Vagina (tissue), 2 donors: Measurements from ENCODE around the gene KL. TPM values are rescaled to one million over a fixed set of nuclear protein-coding genes. Genes with fewer than 3 reads are reported as not detected.

Experiments used
- DNase-seq, 2 donors: peaks; one replicate each; pipeline ENCODE4 v3.0.0-alpha.2; 2017; ENCODE audit errors: extremely low spot score in 2 of 2
- H3K27ac ChIP-seq: fragments of 200-600 bp; sonication (generic); one replicate; pipeline ENCODE4 v1.5.1; 2019
- H3K27me3 ChIP-seq: fragments of 200-600 bp; sonication (generic); one replicate; pipeline ENCODE4 v1.5.1; 2019
- H3K36me3 ChIP-seq, 2 donors: fragments of 200-600 bp; sonication (generic); one replicate each; pipeline ENCODE4 v1.5.1; 2017 to 2019
- H3K4me1 ChIP-seq: fragments of 200-600 bp; sonication (generic); one replicate; pipeline ENCODE4 v1.5.1; 2019
- H3K4me3 ChIP-seq, 2 donors: fragments of 200-600 bp; sonication (generic); 1 replicate in 1 of 2; 2 replicates in 1 of 2; pipeline ENCODE4 v1.5.1; 2016 to 2019
- H3K9me3 ChIP-seq: fragments of 200-600 bp; sonication (generic); one replicate; pipeline ENCODE4 v1.5.1; 2019
- CTCF ChIP-seq, 3 experiments: fragments of 450-650 bp in 2 of 3; fragments of 200-600 bp in 1 of 3; sonication (generic) in 1 of 3; IDR thresholded peaks; one replicate each; pipeline ENCODE4 v1.5.1; 2017 to 2019; ENCODE audit warnings: antibody characterized with exemption in 3 of 3, mild to moderate bottlenecking in 2 of 3, moderate library complexity in 2 of 3
- POLR2A ChIP-seq, 2 donors: fragments of 450-650 bp; IDR thresholded peaks; one replicate each; pipeline ENCODE4 v1.6.1; 2017; ENCODE audit warnings: antibody characterized with exemption in 2 of 2, mild to moderate bottlenecking in 2 of 2, moderate library complexity in 2 of 2
- POLR2AphosphoS5 ChIP-seq, 2 donors: sonication (generic); formaldehyde crosslinking; IDR thresholded peaks; one replicate each; pipeline ENCODE4 v1.9.0; 2017; ENCODE audit warnings: antibody characterized with exemption in 2 of 2, mild to moderate bottlenecking in 2 of 2, low read depth in 1 of 2; ENCODE audit not compliant: insufficient read depth in 1 of 2
- intact Hi-C: fragments of 100-400 bp; cut with DNase I; formaldehyde crosslinking; loops from one replicate; pipeline ENCODE4 v1.15.1; 2023
- total RNA-seq: library from RNA; depleted of rRNA; stranded (reverse); fragments of >200 nt; gene quantifications from one replicate; pipeline ENCODE4 v1.2.3, GENCODE V29; 2016

KL gene
- total RNA-seq, 1 donor from 2014 or later = 1.7 TPM

GRCh38 chr13:32989942-32990341 is 26.3 kb upstream of the KL start:
- H3K4me3 ChIP-seq = no peak overlapping the region
- intact Hi-C loops = no loop called here
- DNase-seq = no peak
- no peak overlapping the region for H3K27ac ChIP-seq
- no peaks in the 10 kb centered on the region for H3K36me3 ChIP-seq
- no peaks in the 10 kb centered on the region for H3K4me1 ChIP-seq
- H3K9me3 ChIP-seq = no peaks in the 10 kb centered on the region
- TF ChIP-seq POLR2A (IDR thresholded peaks at IDR 0.05) (no peak), CTCF (IDR thresholded peaks at IDR 0.05) (no peak), POLR2AphosphoS5 (IDR thresholded peaks at IDR 0.05; ENCODE audit: insufficient read depth in 1 of 2, low read depth in 1 of 2) (no peak)
- H3K27me3 ChIP-seq = no peaks in the 10 kb centered on the region

- no peaks in the 10 kb centered on the region for H3K27me3 ChIP-seq
- TF ChIP-seq POLR2A (IDR thresholded peaks at IDR 0.05) (no peak), CTCF (IDR thresholded peaks at IDR 0.05) (no peak), POLR2AphosphoS5 (IDR thresholded peaks at IDR 0.05; ENCODE audit: insufficient read depth in 1 of 2, low read depth in 1 of 2) (no peak)
- intact Hi-C loops = no loop called here
- no peak for DNase-seq
- H3K36me3 ChIP-seq = no peaks in the 10 kb centered on the region
- no peaks in the 10 kb centered on the region for H3K4me1 ChIP-seq
- H3K27ac ChIP-seq = no peak overlapping the region
- no peak overlapping the region for H3K4me3 ChIP-seq
- H3K9me3 ChIP-seq = no peaks in the 10 kb centered on the region
These were observed 23.1 kb upstream of the KL start for GRCh38 chr13:32993145-32993544.

- intact Hi-C loops = no loop called here
- no peak overlapping the region for H3K4me3 ChIP-seq
- H3K27me3 ChIP-seq = no peaks in the 10 kb centered on the region
- no peaks in the 10 kb centered on the region for H3K4me1 ChIP-seq
- no peaks in the 10 kb centered on the region for H3K9me3 ChIP-seq
- no peak overlapping the region for H3K27ac ChIP-seq
- no peak for DNase-seq
- no peak for TF ChIP-seq CTCF (IDR thresholded peaks at IDR 0.05)
- TF ChIP-seq POLR2A (IDR thresholded peaks at IDR 0.05) = no peak
- no peak for TF ChIP-seq POLR2AphosphoS5 (IDR thresholded peaks at IDR 0.05; ENCODE audit: insufficient read depth in 1 of 2, low read depth in 1 of 2)
- H3K36me3 ChIP-seq = no peaks in the 10 kb centered on the region
These were observed 18.8 kb upstream of the KL start for GRCh38 chr13:32997399-32997798.

GRCh38 chr13:32998966-32999365 is 17.3 kb upstream of the KL start:
- intact Hi-C loops = no loop called here
- no peaks in the 10 kb centered on the region for H3K4me1 ChIP-seq
- H3K9me3 ChIP-seq = no peaks in the 10 kb centered on the region
- no peak overlapping the region for H3K4me3 ChIP-seq
- no peaks in the 10 kb centered on the region for H3K36me3 ChIP-seq
- no peaks in the 10 kb centered on the region for H3K27me3 ChIP-seq
- TF ChIP-seq POLR2AphosphoS5 (IDR thresholded peaks at IDR 0.05; ENCODE audit: insufficient read depth in 1 of 2, low read depth in 1 of 2) (no peak), CTCF (IDR thresholded peaks at IDR 0.05) (no peak), POLR2A (IDR thresholded peaks at IDR 0.05) (no peak)
- no peak overlapping the region for H3K27ac ChIP-seq
- no peak for DNase-seq

GRCh38 chr13:33000365-33000764 is 15.9 kb upstream of the KL start:
- no peaks in the 10 kb centered on the region for H3K9me3 ChIP-seq
- DNase-seq = no peak
- H3K4me3 ChIP-seq = no peak overlapping the region
- H3K4me1 ChIP-seq = peaks cover 9% of the 10 kb centered on the region
- H3K27ac ChIP-seq = no peak overlapping the region
- H3K36me3 ChIP-seq = no peaks in the 10 kb centered on the region
- intact Hi-C loops = no loop called here
- TF ChIP-seq POLR2A (IDR thresholded peaks at IDR 0.05) = no peak
- TF ChIP-seq CTCF (IDR thresholded peaks at IDR 0.05) = no peak
- no peak for TF ChIP-seq POLR2AphosphoS5 (IDR thresholded peaks at IDR 0.05; ENCODE audit: insufficient read depth in 1 of 2, low read depth in 1 of 2)
- no peaks in the 10 kb centered on the region for H3K27me3 ChIP-seq
